ENCODE data around the gene GHR.
"Not testable (repeated sequence)": the region's sequence is repeated elsewhere in the genome, so short reads cannot be mapped to it uniquely, and the experiment has no call there.

GHR gene

DNA sequence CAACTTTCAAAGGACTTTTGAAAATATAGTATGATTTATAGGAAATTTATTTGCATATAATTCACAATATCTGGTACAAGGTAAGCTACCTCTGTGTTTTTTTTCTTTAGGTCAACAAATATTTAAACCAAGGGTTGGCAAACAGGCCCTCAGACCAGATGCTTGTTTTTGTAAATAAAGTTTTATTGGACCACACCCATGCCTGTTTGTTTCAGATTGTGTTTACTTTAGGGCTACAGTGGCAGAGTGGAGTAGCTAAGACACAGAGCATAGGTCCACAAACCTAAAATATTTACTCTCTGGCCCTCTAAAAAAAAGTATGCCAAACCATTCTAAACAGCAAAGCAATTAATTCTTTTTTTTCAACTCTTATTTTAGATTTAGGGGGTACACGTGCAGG is 213.7 kb downstream of the GHR start:
- in situ Hi-C loops (cut with MboI; ENCODE audit: low sequenced_read_pairs): no loop called here

DNA sequence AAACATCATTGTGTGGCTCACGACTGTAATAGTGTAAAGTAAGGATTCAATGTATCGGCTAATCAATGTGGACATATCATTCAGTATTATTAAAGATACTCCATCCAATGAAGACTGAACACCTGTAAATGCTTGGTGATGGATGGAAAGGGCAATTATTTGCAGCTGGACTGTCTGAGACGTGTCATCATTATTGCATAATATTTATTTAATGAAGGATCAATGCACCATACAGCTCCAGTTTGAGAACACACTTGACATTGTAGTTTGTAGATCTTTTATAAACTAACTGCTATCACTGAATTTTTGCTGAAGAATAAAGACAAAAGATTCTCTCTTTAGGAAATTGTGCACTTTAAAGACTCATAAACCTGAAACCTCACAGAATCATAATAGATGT is 215.7 kb downstream of the GHR start:
- in situ Hi-C loops (cut with MboI; ENCODE audit: low sequenced_read_pairs): no loop called here

DNA sequence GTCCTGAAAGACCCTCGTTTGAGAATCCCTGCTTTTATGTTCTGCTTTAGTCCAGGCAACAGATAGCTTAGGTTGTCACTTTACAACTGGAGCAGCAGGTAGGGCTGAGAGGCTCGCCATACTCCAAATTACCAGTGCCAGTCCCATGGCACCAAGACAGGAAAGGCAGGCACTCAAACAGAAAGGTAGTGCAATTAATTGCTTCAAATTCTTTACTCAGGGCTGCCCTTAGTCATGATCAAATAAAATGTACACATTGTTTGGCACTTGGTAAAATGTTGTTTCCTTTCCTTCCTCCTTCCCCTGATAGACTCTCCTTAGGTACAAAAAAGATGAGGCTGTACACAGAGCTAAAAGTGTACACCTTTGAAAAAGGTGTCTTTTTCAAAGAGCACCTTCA is 217.6 kb downstream of the GHR start:
- in situ Hi-C loops (cut with MboI; ENCODE audit: low sequenced_read_pairs): no loop called here

DNA sequence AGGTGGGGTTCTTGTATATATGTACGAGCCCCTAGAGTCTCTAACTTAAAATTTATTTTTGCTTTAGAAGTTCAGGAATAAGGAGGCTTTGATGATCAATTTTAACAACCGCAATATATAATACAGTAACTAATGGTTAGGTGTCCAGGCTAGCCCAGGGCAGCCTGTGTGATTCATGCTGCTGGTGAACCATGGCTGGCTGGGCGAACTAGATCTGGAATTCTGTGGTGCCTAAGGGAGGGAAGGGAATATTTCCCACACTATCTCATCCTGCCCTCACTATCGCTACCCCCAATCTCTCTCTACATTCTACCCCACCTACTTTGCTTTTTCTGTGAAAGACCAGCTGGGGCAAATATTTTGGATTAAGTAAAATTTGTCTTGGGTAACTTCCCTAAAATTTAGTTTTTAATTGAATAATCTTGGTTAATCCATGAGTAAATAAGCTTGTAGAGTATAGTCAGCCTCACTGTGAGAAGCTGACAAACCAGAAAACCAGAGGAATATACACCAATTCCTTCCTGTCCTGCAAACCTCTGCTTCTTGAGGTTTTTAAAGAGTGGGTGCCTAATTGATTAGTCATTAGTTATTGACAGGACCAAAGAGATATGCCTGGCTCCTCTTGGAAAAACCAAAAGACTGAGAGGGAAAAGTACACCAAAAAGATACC is 218.2 kb downstream of the GHR start:
- in situ Hi-C loops (cut with MboI; ENCODE audit: low sequenced_read_pairs): no loop called here

DNA sequence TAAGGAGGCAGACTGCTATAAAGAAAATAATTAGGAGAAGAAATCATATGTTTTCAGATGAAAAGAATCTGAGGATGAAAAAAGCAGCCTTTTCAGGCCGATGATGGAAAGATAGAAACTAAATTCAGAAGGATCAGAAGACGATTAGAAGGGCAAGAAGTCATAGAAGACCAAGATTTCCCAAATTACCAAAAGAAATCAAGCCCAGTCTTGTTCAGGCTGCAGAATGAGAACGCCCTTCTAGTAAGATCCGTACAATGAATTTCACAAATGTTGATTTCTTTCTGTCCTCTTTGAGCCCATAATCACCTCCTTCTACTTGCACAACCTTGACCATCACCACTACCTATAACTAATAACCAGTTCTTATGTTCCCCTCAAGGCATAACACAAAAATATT is 218.8 kb downstream of the GHR start:
- in situ Hi-C loops (cut with MboI; ENCODE audit: low sequenced_read_pairs): no loop called here

DNA sequence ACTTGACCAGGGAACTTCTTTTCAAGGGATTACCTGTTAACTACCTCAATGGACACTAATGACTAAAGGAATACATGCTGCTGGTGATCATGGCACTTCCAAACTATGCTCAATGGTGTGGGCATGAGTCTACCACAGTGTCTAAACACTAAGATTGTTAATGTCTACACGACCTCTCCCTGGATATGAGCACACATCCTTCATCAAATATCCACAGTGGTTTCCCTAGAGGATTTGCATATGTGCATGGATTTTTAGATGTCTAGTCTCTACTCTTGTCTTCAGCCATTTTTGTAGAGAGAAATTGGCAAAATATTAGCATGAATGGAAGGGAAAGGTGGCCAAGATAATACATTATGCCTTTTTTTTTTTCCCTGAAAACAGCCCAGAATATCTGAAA is 220.1 kb downstream of the GHR start:
- in situ Hi-C loops (cut with MboI; ENCODE audit: low sequenced_read_pairs): no loop called here

DNA sequence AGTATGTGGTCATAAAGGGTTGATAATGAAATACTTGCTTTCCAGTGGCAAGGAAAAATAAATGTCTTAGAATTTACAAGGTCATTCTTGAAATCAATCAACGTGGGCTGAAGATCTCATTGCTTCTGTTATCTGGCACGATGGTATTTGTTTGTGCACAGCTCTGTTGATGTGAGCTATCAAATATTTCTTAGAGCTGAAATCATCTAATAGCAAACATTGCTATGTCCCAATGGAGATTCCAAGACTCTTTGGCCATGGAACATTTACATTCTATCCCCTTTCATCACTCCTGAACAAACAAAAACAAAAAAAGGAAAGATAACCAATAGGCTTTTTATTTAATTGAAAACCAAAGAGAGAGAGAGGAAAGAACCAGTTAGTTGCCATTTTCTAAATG is 221.9 kb downstream of the GHR start:
- in situ Hi-C loops (cut with MboI; ENCODE audit: low sequenced_read_pairs): no loop called here

DNA sequence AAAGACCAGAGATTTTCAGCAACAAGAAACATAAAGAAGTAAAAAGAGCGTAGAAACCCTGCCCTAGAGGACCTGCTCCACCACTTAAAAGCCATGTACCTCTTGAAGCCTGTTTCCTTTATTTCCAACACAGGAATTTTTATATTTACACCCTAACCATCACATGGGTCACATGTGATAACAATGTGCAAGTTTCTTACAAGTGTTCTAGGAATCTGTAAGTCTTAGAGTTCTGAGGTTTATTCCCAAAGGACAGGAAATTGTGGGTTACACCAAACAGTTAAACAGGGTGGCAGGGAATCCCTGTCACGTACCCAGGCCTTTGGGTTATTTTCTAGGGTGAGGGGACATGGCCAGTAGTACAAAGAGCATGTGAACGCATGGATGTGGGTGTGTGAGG is 224.8 kb downstream of the GHR start:
- in situ Hi-C loops (cut with MboI; ENCODE audit: low sequenced_read_pairs): no loop called here

DNA sequence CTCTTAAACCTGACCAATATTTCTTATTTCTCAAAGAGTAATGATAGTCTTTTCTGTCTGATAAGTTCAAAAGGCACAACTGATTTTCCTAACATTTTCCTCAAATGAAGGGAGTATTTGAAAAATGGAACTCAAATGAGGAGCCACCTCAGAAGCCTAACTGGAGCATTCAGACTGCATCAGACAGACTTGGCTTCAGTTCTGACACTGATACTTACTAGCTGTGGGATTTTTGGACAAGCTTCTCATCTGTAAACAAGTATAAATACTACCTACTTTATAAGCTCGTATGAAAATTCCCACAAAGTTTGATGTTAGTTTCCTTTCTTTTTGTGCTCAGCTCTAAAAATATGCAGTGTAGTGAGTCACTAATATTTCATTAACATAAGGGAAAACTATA is 225.7 kb downstream of the GHR start:
- in situ Hi-C loops (cut with MboI; ENCODE audit: low sequenced_read_pairs): no loop called here

DNA sequence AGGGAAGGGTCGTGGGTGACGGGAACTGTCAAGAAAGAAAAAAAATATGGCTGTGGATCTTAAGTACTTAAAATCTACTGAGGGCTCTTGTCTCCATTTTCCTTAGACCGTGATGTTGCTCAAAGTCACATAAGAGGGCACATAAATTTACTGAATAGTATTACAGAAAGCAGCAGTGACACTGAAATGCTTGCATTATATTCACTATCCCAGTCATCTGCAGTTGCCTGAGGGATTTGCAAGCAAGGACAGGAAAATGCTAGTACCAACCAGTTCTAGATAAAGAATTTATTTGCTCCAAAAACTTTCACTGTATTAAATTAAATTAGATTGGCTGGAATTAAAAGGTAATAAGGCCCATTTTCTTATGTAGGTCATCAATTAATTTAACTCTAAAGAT is 226.8 kb downstream of the GHR start:
- in situ Hi-C loops (cut with MboI; ENCODE audit: low sequenced_read_pairs): no loop called here

DNA sequence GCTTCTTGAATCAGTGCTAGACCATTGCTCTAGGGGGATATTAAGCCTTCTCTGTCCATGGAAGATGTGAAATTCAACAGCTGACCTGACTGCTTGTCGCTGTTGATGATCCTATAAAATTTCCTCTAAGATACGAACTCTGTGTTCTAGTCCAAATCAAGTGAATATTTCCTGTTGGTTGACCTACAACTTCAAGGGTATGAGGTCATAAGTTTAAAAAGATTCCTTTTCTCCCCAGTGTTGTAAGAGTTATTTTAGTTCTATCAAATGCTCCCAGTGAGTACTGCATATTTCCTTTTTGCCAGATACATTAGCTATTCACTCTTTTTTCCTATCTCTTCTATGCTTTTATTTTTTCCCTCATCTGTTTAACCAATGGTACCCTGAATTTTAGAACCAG is 230.5 kb downstream of the GHR start:
- in situ Hi-C loops (cut with MboI; ENCODE audit: low sequenced_read_pairs): no loop called here

DNA sequence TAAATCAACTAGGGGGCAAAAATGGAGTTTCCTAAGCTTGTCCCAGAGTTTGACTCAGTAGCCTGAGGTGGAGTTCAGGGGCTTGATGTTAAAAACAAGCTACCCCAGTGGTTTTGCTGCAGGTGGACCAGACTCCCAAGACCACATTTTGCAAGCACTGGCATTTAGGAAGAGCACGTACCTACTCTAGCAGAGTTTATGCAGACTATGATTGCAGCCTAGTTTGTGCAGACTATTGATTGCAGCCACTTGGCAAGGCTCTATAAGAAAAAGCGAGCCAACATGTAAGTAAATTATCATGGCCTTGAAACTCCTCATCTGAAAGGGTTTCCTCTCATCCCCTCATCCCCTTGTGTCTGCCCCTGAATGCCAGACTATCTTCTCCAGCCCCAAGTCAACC is 231.4 kb downstream of the GHR start:
- in situ Hi-C loops (cut with MboI; ENCODE audit: low sequenced_read_pairs): no loop called here

DNA sequence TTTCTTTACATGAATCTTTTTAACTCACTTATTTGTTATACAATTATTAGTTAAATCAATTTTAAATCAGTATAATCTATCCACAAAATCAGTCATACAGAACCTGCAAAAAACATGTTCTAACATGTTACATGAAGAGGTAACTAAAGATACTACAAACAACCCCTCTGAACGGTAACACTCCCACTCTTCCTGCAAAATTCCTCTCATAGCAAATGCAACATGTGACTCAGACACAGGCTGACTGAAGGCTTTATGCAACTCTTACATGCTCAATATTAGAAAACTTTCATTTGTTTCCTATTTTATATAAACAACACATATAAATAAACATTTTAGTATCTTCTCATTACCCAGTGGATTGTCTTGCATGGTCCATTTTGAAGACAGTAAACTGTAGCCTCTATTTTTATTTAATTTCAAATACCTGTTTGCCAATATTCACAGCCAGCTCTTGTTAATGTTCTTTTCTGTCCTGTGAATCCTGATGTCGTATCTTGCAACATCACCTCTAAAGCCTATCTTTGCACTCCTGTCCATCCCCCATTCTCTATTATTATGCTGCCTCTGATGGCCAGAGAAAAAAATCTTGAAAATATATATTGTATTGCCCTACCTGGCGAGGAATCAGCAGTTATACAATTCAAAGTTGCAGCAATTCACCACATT is 232.9 kb downstream of the GHR start:
- in situ Hi-C loops (cut with MboI; ENCODE audit: low sequenced_read_pairs): no loop called here

DNA sequence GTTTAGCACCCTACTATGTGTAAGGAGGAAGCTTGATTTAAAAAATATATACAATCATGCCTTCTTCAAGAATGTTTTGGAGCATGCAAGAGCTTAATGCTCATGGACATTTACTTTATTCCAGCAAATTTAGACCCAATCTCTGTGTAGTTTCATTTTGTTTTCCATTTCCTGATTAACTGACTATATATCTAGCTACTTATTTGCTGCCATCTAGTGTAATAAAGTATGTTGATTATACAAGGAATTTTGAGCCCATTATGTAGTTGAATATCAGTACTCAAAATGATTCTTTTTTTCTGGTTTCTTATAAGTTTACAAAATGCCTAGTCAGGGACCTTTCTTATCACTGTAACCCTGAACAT is 233.4 kb downstream of the GHR start:
- in situ Hi-C loops (cut with MboI; ENCODE audit: low sequenced_read_pairs): no loop called here

DNA sequence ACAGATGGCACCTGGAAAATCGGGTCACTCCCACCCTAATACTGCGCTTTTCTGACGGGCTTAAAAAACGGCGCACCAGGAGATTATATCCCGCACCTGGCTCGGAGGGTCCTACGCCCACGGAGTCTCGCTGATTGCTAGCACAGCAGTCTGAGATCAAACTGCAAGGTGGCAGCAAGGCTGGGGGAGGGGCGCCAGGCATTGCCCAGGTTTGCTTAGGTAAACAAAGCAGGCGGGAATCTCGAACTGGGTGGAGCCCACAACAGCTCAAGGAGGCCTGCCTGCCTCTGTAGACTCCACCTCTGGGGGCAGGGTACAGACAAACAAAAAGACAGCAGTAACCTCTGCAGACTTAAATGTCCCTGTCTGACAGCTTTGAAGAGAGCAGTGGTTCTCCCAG is 236.6 kb downstream of the GHR start:
- in situ Hi-C loops (cut with MboI; ENCODE audit: low sequenced_read_pairs): not testable (repeated sequence)

DNA sequence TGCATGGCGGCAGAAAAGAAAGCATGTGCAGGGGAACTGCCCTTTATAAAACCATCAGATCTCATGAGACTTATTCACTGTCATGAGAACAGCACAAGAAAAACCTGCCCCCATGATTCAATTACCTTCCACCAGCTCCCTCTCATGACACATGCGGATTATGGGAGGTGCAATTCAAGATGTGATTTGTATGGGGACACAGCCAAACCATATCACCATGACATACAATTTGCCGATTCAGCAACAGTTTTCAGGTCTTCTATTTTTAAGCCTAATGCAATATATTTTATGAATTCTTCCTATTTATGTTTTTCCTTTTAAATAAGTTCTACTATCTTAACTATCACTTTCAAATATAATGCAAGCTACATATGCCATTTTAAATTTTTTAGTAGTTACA is 242.6 kb downstream of the GHR start:
- in situ Hi-C loops (cut with MboI; ENCODE audit: low sequenced_read_pairs): no loop called here

DNA sequence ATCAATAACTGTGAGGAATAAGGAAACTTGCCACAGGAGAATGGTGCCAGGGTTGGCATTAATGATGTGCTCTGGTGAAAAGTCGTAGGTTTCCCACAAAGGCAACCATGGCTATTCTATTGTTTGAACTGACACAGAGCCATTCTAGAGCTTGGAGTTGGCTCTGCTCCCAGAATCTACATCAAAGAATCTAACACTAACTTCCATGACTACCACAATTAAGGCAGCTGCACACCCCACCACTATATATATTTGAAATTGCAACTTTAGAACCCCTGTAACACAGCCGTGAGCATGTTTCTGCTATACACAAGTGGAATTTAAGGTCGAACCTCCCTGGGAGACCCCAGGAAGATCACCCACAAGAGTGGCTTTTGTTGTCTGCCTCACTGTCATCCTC is 243.6 kb downstream of the GHR start:
- in situ Hi-C loops (cut with MboI; ENCODE audit: low sequenced_read_pairs): no loop called here

DNA sequence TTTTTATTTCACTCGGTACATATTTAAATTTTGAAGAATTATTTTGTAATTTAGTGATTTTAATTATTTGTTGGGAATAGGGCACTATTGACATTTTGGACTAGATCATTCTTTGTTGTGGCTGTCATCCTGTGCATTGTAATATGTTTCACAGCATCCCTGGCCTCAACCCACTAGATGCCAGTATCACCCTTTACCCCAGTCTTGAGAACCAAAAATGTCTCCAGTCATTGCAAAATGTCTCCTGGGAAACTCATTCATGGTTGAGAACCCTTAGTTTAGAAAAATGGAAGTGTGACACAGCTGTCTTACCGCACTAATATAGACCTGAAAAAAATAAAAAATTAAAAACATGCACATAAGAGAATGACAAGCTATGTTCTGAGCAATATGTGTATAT is 245.0 kb downstream of the GHR start:
- in situ Hi-C loops (cut with MboI; ENCODE audit: low sequenced_read_pairs): no loop called here

DNA sequence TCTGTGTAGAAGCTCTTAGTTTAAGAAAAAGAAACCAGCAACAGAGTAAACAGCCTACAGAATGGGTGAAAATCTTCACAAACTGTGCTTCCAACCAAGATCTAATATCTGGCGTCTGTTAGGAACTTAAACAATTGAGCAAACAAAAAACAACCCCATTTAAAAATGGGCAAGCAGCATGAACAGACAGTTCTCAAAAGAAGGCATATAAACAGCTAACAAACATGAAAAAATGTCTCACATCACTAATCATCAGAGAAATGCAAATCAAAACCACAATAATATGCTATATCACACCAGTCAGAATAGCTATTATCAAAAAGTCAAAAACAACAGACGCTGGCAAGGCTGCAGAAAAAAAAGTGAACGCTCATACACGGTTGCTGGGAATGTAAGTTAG is 249.7 kb downstream of the GHR start:
- in situ Hi-C loops (cut with MboI; ENCODE audit: low sequenced_read_pairs): no loop called here

DNA sequence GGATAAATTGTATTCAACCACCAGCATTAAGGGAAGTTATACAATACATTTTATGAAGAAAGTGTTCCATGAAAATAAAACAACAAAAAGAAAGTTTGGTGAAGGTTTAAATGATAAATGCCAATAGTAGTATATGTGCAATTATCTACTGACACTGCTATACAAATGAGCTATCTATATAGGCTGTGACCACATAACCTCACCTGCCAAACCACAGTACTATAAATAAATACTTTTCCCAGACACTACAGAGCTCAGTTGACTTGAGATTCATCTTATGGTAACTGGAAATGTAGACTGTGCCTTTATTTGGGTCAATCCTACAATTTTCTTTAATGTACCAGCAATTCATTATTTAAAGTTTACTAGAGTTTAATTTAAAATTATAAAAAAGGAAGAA is 252.4 kb downstream of the GHR start:
- in situ Hi-C loops (cut with MboI; ENCODE audit: low sequenced_read_pairs): no loop called here

DNA sequence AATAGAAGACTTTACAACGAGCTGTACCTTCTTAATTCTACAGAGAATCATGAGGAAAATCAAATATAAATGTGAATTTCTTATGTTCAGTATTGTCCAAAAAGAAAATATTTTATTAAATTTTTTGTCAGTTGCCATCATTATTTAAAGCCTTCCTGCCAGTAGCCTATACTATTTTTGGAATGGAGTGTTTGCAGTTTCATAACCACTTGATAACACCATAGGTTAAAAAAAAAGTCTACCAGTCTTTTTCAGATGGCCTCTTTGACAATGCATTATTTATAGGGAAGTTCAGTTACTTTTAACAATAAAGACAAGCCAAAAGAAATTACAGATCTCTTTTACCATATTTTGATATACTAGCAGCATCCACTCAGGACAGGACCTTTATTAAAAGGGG is 253.1 kb downstream of the GHR start:
- in situ Hi-C loops (cut with MboI; ENCODE audit: low sequenced_read_pairs): no loop called here

DNA sequence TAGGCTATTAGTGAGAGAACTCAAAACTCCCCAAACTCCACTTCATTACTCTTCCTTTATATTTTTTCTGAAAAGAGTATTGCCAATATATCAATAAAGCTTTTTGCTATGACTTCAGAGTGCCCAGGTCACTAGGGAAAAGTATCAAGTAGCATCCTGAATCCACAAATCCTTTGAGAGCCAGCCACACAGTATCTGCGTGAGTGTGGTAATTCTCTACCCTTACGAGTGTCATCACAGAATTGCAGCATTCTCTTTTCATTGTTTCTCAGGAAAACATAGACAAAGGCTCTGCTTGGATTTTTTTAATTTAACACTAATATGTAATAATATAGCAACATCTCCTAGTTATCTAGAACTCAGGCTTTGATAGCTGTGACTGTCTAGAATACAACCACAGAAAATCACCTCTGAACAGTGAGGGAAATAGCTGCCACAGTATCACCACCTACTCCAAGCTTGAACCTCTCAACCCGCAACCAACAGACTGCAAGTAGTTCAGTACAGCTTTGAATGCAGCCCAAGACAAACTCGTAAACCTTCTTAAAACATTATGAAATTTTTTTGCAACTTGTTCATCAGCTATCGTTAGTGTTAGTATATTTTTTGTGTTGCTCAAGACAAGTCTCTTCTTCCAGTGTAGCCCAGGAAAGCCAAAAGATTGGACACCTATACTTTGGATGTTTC is 254.1 kb downstream of the GHR start:
- in situ Hi-C loops (cut with MboI; ENCODE audit: low sequenced_read_pairs): no loop called here

DNA sequence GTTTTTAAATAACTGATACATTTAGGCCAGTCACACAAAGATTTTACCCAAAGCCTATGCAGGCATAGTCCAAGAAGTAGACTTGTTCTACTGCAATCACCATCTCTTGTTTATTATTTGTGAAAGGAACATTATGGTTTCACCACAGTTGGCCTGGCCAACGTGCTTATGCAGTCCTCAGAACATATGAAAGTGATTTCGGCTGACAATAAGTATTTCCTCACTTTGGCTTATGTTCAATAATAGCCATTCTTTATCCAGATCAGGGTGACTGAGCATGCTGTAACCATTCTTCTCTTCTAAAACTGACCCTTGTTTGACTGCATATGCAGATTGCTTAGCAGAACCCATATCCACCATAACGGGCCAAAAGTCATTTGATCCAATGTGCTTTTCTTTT is 256.8 kb downstream of the GHR start:
- in situ Hi-C loops (cut with MboI; ENCODE audit: low sequenced_read_pairs): no loop called here

Measured in HL-60/S4 (cell line).